ENCODE measurements around the gene TRPC6.
A peak's percentile ranks its signal among the peaks of the same experiment; 100 is the strongest.
"Not testable (repeated sequence)": the region's sequence is repeated elsewhere in the genome, so short reads cannot be mapped to it uniquely, and the experiment has no call there.

Gene TRPC6

DNA sequence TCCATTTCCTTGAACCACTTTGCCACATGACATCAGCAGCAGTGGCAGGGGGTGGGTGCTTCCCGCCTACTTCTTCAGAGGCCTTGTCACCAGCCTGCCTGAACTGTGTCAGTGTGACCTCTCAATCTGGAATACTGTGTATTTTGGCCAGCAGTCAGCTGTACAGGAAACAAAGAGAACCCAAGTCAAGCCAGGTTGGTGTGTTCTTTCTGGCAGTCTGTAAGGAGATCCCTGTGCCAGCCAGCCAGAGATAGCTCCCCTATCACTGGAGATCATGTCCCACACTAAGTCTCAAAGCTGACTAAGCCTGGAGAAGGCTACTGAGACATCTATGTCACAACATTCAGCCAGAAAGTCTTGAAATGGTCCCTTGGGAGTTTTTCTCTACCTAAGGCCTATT lies 142.1 kb downstream of the TRPC6 start:
- Histone ChIP-seq H3K27me3 (ENCODE audit: insufficient read depth, low read length) (no peaks in the 10 kb centered on the region), H3K36me3 (ENCODE audit: insufficient read depth, low read length) (no peaks in the 10 kb centered on the region), H3K4me3 (ENCODE audit: low read length) (no peak overlapping the region), H3K9me3 (ENCODE audit: low read length) (no peaks in the 10 kb centered on the region), H2AFZ (ENCODE audit: low read depth, low read length) (no peak overlapping the region), H3K4me1 (ENCODE audit: insufficient read depth, low read length) (no peaks in the 10 kb centered on the region)

DNA sequence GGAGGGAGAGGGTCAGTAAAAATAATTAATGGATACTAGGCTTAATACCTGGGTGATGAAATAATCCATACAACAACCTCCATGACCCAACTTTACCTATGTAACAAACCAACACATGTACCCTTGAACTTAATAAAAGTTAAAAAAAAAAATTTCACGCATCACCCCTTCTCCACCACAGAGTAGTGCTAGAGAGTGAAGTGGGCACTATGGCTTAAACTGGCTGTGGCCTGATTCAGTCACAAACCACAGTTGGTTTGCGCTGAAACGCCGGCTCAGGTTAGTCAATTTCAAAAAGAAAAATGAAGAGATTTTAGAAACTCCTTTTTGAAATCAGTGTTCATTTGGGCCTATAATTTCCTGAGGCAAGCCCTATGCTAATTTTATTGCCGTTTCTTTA lies 144.3 kb downstream of the TRPC6 start:
- H3K27me3 ChIP-seq (ENCODE audit: insufficient read depth, low read length) = no peaks in the 10 kb centered on the region
- H3K36me3 ChIP-seq (ENCODE audit: insufficient read depth, low read length) = no peaks in the 10 kb centered on the region

DNA sequence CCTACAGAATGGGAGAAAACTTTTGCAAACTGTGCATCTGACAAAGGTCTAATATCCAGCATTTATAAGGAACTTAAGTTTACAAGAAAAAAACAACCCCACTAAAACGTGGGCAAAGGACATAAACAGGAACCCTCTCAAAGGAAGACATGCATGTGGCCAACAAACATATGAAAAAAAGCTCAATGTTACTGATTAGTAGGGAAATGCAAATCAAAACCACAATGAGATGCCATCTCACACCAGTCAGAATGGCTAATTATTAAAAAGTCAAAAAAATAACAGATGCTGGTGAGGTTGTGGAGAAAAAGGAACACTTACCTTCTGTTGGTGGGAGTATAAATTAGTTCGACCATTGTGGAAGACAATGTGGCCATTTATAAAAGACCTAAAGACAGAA lies 145.1 kb downstream of the TRPC6 start:
- not testable (repeated sequence) for H3K36me3 ChIP-seq (ENCODE audit: insufficient read depth, low read length); H3K9me3 ChIP-seq (ENCODE audit: low read length); H3K27me3 ChIP-seq (ENCODE audit: insufficient read depth, low read length); H3K4me3 ChIP-seq (ENCODE audit: low read length); H2AFZ ChIP-seq (ENCODE audit: low read depth, low read length); H3K4me1 ChIP-seq (ENCODE audit: insufficient read depth, low read length)

More for the DNA sequence above, 144.3 kb downstream of the TRPC6 start:
- Histone ChIP-seq H3K4me1 (ENCODE audit: insufficient read depth, low read length) (no peaks in the 10 kb centered on the region), H3K4me3 (ENCODE audit: low read length) (no peak overlapping the region), H2AFZ (ENCODE audit: low read depth, low read length) (no peak overlapping the region), H3K9me3 (ENCODE audit: low read length) (no peaks in the 10 kb centered on the region)

DNA sequence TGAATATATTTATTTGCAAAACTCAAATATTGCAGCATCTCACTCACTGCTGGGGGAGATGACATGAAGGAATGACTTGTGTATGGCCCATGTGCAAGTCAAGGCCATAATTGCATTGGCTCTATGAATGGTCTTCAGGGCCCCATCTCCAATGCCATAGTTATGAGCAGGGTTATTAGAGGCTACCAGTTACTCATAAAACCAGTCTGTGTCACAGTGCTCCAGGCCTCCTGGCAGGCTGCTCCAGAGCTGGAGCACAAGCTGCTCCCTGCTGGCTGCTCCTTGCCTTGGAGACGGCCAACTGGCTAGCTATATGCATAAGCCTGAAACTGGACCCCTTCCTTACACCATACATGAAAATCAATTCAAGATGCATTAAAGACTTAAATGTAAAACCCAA lies 145.7 kb downstream of the TRPC6 start:
- Histone ChIP-seq H3K27me3 (ENCODE audit: insufficient read depth, low read length) (peaks cover 2% of the 10 kb centered on the region), H3K4me1 (ENCODE audit: insufficient read depth, low read length) (no peaks in the 10 kb centered on the region), H2AFZ (ENCODE audit: low read depth, low read length) (no peak overlapping the region), H3K9me3 (ENCODE audit: low read length) (no peaks in the 10 kb centered on the region), H3K4me3 (ENCODE audit: low read length) (no peak overlapping the region), H3K36me3 (ENCODE audit: insufficient read depth, low read length) (no peaks in the 10 kb centered on the region)

DNA sequence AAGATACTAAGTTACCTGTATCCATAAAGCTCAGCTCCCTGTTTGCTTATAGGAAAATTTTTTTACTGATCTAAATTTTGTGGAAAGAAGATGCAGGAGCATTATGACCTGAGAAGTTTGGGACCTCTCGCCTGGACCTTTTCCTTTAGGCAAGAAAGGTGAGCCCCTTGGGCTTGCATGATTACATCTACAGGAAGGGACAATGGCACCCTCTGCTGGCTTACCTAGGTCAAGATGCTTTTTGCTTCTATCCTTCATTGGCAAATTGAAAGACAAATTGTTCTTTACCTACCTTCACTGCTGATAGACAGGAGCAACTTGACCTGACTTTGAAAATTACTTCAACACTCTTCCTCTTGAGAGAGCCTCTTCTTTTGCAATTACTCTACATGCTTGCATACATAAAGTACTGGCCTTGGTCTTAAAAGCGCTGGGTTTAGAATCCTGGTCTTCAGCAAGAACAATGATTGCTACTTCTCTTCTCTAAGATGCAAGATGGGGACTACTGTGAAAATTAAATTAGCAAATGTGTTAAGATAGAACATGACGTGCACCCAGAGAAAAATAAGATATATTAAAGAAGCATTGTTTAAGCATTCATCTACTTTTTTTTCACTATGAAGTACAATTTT lies 147.2 kb downstream of the TRPC6 start:
- no peaks in the 10 kb centered on the region for H3K9me3 ChIP-seq (ENCODE audit: low read length)
- no peak overlapping the region for H2AFZ ChIP-seq (ENCODE audit: low read depth, low read length)
- no peak overlapping the region for H3K4me3 ChIP-seq (ENCODE audit: low read length)
- no peaks in the 10 kb centered on the region for H3K4me1 ChIP-seq (ENCODE audit: insufficient read depth, low read length)
- no peaks in the 10 kb centered on the region for H3K36me3 ChIP-seq (ENCODE audit: insufficient read depth, low read length)
- peaks cover 2% of the 10 kb centered on the region for H3K27me3 ChIP-seq (ENCODE audit: insufficient read depth, low read length)

DNA sequence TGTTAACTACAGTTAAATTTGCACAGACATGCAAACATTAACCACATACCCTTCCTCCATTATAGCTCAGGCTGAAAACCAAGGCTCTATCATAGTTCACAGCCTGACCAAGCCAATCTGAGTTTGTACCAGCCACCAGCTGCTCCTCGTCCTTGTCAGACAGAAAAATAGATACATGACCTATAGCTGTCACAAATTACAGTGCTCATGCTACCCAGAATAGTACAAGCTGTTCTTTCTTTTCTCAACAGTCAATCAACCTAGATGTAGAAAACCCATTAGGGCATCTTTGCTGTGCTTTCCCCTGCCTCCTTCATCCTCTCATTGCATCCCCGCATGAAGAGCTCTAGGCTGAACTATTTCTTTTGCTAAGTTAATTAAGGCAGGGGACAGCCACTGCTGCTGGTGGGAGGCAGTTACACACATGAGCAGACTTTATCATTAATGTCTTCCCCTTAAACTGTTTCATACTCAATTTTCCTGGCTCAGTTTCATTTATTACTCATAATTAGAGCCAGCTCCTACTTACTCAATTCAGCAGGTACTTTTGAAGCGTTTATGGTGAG lies 148.3 kb downstream of the TRPC6 start:
- Histone ChIP-seq H3K36me3 (ENCODE audit: insufficient read depth, low read length) (no peaks in the 10 kb centered on the region), H3K9me3 (ENCODE audit: low read length) (no peaks in the 10 kb centered on the region), H3K4me3 (ENCODE audit: low read length) (no peak overlapping the region), H3K4me1 (ENCODE audit: insufficient read depth, low read length) (no peaks in the 10 kb centered on the region), H3K27me3 (ENCODE audit: insufficient read depth, low read length) (peaks cover 2% of the 10 kb centered on the region), H2AFZ (ENCODE audit: low read depth, low read length) (no peak overlapping the region)

DNA sequence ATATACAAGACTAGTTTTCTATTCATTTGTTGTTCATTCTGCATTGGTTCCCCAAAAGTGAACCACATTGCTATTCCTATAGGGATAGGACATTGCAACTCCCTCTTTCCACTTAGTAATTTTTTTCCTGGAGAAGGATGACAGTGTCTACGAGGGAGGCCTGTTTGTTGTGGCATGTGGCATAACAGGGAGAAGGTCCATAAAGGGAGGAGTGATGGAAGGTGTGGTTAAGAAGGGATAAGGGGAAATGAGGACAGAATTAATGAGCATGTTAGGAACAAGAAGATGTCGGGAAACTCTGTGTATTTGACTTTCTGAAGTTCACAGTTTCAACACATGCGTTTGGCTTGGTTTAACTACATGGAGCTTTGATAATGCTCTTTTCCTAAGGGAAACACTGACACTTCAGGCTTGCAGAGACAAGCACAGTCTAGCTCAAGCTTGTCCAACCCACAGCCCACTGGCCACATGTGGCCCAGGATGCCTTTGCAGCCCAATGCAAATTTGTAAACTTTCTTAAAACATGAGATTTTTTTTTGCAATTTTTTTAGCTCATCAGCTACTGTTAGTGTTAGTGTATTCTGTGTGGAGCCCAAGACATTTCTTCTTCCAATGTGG lies 149.7 kb downstream of the TRPC6 start:
- Histone ChIP-seq H3K4me3 (ENCODE audit: low read length) (no peak overlapping the region), H3K27me3 (ENCODE audit: insufficient read depth, low read length) (peaks cover 2% of the 10 kb centered on the region), H3K36me3 (ENCODE audit: insufficient read depth, low read length) (no peaks in the 10 kb centered on the region), H2AFZ (ENCODE audit: low read depth, low read length) (no peak overlapping the region), H3K9me3 (ENCODE audit: low read length) (no peaks in the 10 kb centered on the region), H3K4me1 (ENCODE audit: insufficient read depth, low read length) (no peaks in the 10 kb centered on the region)

DNA sequence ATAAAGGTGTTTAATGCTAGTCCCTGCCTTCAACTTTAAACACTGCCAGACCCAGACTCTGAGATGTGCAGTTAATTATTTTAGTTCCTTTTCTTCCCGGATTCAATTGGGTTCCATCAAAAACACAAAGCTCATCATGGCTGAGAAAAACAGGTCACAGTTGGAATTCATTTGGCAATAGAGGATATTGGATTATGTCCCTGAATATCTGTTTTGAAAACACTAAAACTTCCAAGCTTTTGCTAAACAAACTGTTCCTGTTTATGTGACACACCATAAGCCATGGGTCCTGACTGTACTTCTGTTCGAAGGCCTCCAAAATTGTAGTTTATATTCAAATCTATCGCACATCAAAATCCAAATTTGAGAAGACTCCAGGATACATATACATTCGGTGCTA lies 150.7 kb downstream of the TRPC6 start:
- Histone ChIP-seq H3K36me3 (ENCODE audit: insufficient read depth, low read length) (no peaks in the 10 kb centered on the region), H3K4me3 (ENCODE audit: low read length) (no peak overlapping the region), H3K9me3 (ENCODE audit: low read length) (no peaks in the 10 kb centered on the region), H3K27me3 (ENCODE audit: insufficient read depth, low read length) (peaks cover 2% of the 10 kb centered on the region), H3K4me1 (ENCODE audit: insufficient read depth, low read length) (no peaks in the 10 kb centered on the region), H2AFZ (ENCODE audit: low read depth, low read length) (no peak overlapping the region)

DNA sequence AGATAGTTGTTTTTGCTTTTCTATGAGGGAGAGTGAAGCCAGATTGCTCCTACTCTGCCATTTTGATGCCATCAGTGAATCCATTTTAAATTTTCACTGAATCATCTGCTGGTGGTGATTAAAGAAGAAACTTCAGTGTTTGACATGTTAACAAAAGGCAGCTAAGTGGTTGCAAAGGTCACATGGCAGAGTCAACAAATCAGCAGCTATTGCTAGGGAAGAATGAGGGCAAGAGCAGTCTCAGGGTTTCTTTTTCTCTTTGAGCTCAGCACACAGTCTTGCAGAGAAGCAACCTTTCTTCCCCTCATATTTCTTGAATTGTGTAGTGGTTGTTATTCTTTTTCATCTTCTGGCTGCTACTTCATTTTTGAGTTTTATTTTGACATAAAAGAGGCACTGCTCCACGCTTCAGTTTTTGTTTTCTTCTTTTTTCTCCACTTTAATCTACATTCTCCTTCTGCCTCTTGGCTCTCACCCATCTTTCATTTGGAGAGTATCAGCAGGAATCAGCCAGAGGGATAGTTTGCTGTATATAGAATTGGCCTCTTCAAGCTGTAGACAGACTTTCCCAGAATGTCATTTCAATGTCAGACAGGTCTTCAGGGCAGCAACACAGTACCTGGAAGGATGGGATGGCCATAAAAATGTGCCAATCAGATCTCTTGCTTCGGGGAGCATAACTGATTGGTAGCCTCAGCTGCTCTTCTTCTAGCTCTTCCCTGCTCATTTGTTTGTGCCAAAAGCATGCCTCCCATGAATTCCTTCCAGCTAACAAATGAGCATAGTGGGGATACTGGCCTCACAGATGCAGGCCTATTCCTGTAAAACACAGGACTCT lies 153.9 kb downstream of the TRPC6 start:
- H3K9me3 ChIP-seq (ENCODE audit: low read length) = no peaks in the 10 kb centered on the region
- H3K27me3 ChIP-seq (ENCODE audit: insufficient read depth, low read length) = peaks cover 2% of the 10 kb centered on the region
- H3K4me1 ChIP-seq (ENCODE audit: insufficient read depth, low read length) = no peaks in the 10 kb centered on the region
- H3K4me3 ChIP-seq (ENCODE audit: low read length) = no peak overlapping the region
- H3K36me3 ChIP-seq (ENCODE audit: insufficient read depth, low read length) = no peaks in the 10 kb centered on the region
- H2AFZ ChIP-seq (ENCODE audit: low read depth, low read length) = peak overlapping the region; percentile 61

DNA sequence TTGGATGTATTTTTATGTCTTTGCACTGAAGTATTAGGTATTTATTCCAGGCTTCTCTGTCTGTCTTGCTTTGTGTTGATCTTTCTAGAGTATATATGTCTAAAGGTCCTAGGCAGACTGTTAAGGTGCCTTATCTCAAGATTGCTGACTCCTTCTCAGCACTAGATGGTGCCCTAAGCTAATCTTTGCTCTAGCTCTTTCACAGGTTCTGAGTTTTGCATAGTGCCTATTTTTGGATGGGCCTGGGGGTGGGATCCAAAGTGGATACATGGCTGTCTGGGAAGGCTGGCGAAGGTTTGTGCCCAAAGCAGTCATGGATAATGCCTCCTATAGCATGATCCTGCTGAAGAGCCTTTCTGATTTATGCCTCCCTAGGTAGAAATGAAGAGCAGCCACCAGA lies 154.9 kb downstream of the TRPC6 start:
- no peaks in the 10 kb centered on the region for H3K36me3 ChIP-seq (ENCODE audit: insufficient read depth, low read length)
- no peak overlapping the region for H2AFZ ChIP-seq (ENCODE audit: low read depth, low read length)

DNA sequence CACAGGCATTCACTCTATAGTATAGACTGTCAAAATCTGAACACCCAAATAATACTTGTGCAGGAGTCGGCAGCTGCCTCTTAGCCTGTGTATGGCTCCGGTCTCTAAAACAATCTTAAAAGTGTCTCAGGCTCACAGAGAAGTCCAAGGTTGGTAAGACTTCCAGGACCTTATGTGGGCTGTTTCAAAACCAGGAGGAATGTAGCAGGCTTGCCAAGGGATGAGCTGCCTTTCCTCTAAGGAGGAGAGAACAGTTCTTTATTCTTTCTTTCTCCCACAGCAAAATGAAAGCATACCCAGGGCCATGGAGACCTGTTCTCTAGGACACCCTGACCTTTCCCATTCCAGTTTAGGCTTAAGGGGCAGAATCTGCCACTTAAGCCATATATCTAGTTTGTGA lies 176.5 kb downstream of the TRPC6 start:
- H3K4me1 ChIP-seq (ENCODE audit: insufficient read depth, low read length) = no peaks in the 10 kb centered on the region
- H3K4me3 ChIP-seq (ENCODE audit: low read length) = no peak overlapping the region
- H2AFZ ChIP-seq (ENCODE audit: low read depth, low read length) = no peak overlapping the region
- no peaks in the 10 kb centered on the region for H3K9me3 ChIP-seq (ENCODE audit: low read length)
- no peaks in the 10 kb centered on the region for H3K36me3 ChIP-seq (ENCODE audit: insufficient read depth, low read length)
- no peaks in the 10 kb centered on the region for H3K27me3 ChIP-seq (ENCODE audit: insufficient read depth, low read length)

More for the DNA sequence above, 154.9 kb downstream of the TRPC6 start:
- no peak overlapping the region for H3K4me3 ChIP-seq (ENCODE audit: low read length)
- H3K27me3 ChIP-seq (ENCODE audit: insufficient read depth, low read length) = no peaks in the 10 kb centered on the region
- H3K9me3 ChIP-seq (ENCODE audit: low read length) = no peaks in the 10 kb centered on the region
- H3K4me1 ChIP-seq (ENCODE audit: insufficient read depth, low read length) = no peaks in the 10 kb centered on the region

Data from neuron (in vitro differentiated cells).